Germinal center (tissue), 1 donor: ENCODE measurements around the gene MS4A15.
"Not testable (repeated sequence)": the region's sequence is repeated elsewhere in the genome, so short reads cannot be mapped to it uniquely, and the experiment has no call there.

Experiments used
- DNase-seq: peaks from one replicate; pipeline ENCODE4 v3.0.0; 2012; ENCODE audit warnings: mixed read lengths, low spot score

Gene MS4A15

GRCh38 chr11:60809249-60809648 lies 52.6 kb downstream of the MS4A15 start:
- no peak for DNase-seq

GRCh38 chr11:60809691-60810090 lies 53.0 kb downstream of the MS4A15 start:
- DNase-seq = no peak

GRCh38 chr11:60810151-60810550 lies 53.5 kb downstream of the MS4A15 start:
- DNase-seq = no peak

- DNase-seq = no peak
These were observed 53.9 kb downstream of the MS4A15 start for GRCh38 chr11:60810569-60810968.

GRCh38 chr11:60813324-60813723 lies 56.7 kb downstream of the MS4A15 start:
- DNase-seq = no peak

GRCh38 chr11:60814112-60814511 lies 57.4 kb downstream of the MS4A15 start:
- no peak for DNase-seq

GRCh38 chr11:60816590-60817157 lies 60.0 kb downstream of the MS4A15 start:
- no peak for DNase-seq

GRCh38 chr11:60818057-60818456 lies 61.4 kb downstream of the MS4A15 start:
- DNase-seq = no peak

- DNase-seq = no peak
These were observed 65.3 kb downstream of the MS4A15 start for GRCh38 chr11:60821827-60822599.

GRCh38 chr11:60823745-60824306 lies 67.2 kb downstream of the MS4A15 start:
- DNase-seq = not testable (repeated sequence)

- DNase-seq = no peak
These were observed 68.5 kb downstream of the MS4A15 start for GRCh38 chr11:60825118-60825517.

- no peak for DNase-seq
These were observed 69.1 kb downstream of the MS4A15 start for GRCh38 chr11:60825790-60826189.
